Effector memory CD8-positive, alpha-beta T cell (primary cell): ENCODE data around the gene RENBP.

Experiments
- ATAC-seq: fragments of 150-1000 bp; cut with Tn5 transposase; replicated peaks from 2 replicates; pipeline ENCODE4 v1.10.0; 2021; ENCODE audit warnings: mild to moderate bottlenecking, moderate library complexity
- DNase-seq, 3 experiments: peaks; one replicate each; pipeline ENCODE4 v3.0.0; 2021
- H3K27ac Mint-ChIP-seq, 2 donors: one replicate each; pipeline ENCODE4 v1.8.0; 2022; ENCODE audit warnings: mild to moderate bottlenecking in 2 of 2, mixed read lengths in 2 of 2, moderate library complexity in 2 of 2
- H3K27me3 Mint-ChIP-seq, 2 donors: one replicate each; pipeline ENCODE4 v1.8.0; 2022; ENCODE audit warnings: mixed read lengths in 2 of 2
- H3K36me3 Mint-ChIP-seq: one replicate; pipeline ENCODE4 v1.8.0; 2022; ENCODE audit warnings: mild to moderate bottlenecking, moderate library complexity, mixed read lengths; ENCODE audit not compliant: insufficient read depth
- H3K4me1 Mint-ChIP-seq, 2 donors: one replicate each; pipeline ENCODE4 v1.8.0; 2022; ENCODE audit warnings: low read depth in 2 of 2, mixed read lengths in 2 of 2
- H3K4me3 Mint-ChIP-seq, 2 donors: one replicate each; pipeline ENCODE4 v1.8.0; 2022; ENCODE audit warnings: mild to moderate bottlenecking in 2 of 2, mixed read lengths in 2 of 2, moderate library complexity in 2 of 2
- H3K9me3 Mint-ChIP-seq, 2 donors: one replicate each; pipeline ENCODE4 v1.8.0; 2022; ENCODE audit warnings: mixed read lengths in 2 of 2

Gene RENBP

GRCh38 chrX:153967536-153968224, 23.2 kb upstream of the RENBP start:
- Mint-ChIP-seq H3K9me3 (no peaks in the 10 kb centered on the region), H3K4me3 (peak overlapping the region; percentile 94 to 96), H3K36me3 (peaks cover 34% of the 10 kb centered on the region), H3K27ac (peak overlapping the region; percentile 88 to 99), H3K27me3 (no peaks in the 10 kb centered on the region), H3K4me1 (peaks cover 20 to 36% of the 10 kb centered on the region in 2 donors)
- no peak for DNase-seq
- ATAC-seq, result no peak

- peak in 1 of 3 experiments; percentile 22 for DNase-seq
- peak overlapping the region; percentile 94 to 96 for H3K4me3 Mint-ChIP-seq
- no peaks in the 10 kb centered on the region for H3K27me3 Mint-ChIP-seq
- H3K9me3 Mint-ChIP-seq, result no peaks in the 10 kb centered on the region
- peak; percentile 19 for ATAC-seq
- peaks cover 20 to 36% of the 10 kb centered on the region in 2 donors for H3K4me1 Mint-ChIP-seq
- H3K36me3 Mint-ChIP-seq, result peaks cover 37% of the 10 kb centered on the region
- H3K27ac Mint-ChIP-seq, result peak overlapping the region; percentile 88 to 99
Measured at GRCh38 chrX:153966841-153967535, 22.5 kb upstream of the RENBP start.

- Mint-ChIP-seq H3K9me3 (no peaks in the 10 kb centered on the region), H3K4me3 (peak overlapping the region; percentile 94 to 96), H3K27me3 (no peaks in the 10 kb centered on the region), H3K27ac (peak overlapping the region; percentile 88 to 99), H3K36me3 (peaks cover 34% of the 10 kb centered on the region), H3K4me1 (peaks cover 20 to 36% of the 10 kb centered on the region in 2 donors)
- no peak for ATAC-seq
- DNase-seq, result no peak
Measured at GRCh38 chrX:153966283-153966688, 21.8 kb upstream of the RENBP start.

GRCh38 chrX:153965406-153965805, 21.0 kb upstream of the RENBP start:
- no peaks in the 10 kb centered on the region for H3K27me3 Mint-ChIP-seq
- DNase-seq (no peak), ATAC-seq (no peak)
- H3K36me3 Mint-ChIP-seq, result peaks cover 34% of the 10 kb centered on the region
- peak overlapping the region; percentile 88 to 99 for H3K27ac Mint-ChIP-seq
- no peaks in the 10 kb centered on the region for H3K9me3 Mint-ChIP-seq
- H3K4me3 Mint-ChIP-seq, result peak overlapping the region; percentile 18 to 38
- H3K4me1 Mint-ChIP-seq, result peaks cover 20 to 36% of the 10 kb centered on the region in 2 donors

- DNase-seq (no peak), ATAC-seq (no peak)
- H3K36me3 Mint-ChIP-seq, result peaks cover 38% of the 10 kb centered on the region
- H3K9me3 Mint-ChIP-seq, result no peaks in the 10 kb centered on the region
- H3K27ac Mint-ChIP-seq, result no peak overlapping the region
- no peak overlapping the region for H3K4me3 Mint-ChIP-seq
- no peaks in the 10 kb centered on the region for H3K27me3 Mint-ChIP-seq
- H3K4me1 Mint-ChIP-seq, result peaks cover 16 to 32% of the 10 kb centered on the region in 2 donors
Measured at GRCh38 chrX:153964105-153964504, 19.7 kb upstream of the RENBP start.

GRCh38 chrX:153963546-153963945, 19.1 kb upstream of the RENBP start:
- ATAC-seq (no peak), DNase-seq (no peak)
- H3K9me3 Mint-ChIP-seq, result no peaks in the 10 kb centered on the region
- peaks cover 38% of the 10 kb centered on the region for H3K36me3 Mint-ChIP-seq
- no peak overlapping the region for H3K27ac Mint-ChIP-seq
- no peaks in the 10 kb centered on the region for H3K27me3 Mint-ChIP-seq
- peaks cover 16 to 30% of the 10 kb centered on the region in 2 donors for H3K4me1 Mint-ChIP-seq
- no peak overlapping the region for H3K4me3 Mint-ChIP-seq

- Mint-ChIP-seq H3K27ac (no peak overlapping the region), H3K9me3 (no peaks in the 10 kb centered on the region)
- no peak for ATAC-seq
Measured at GRCh38 chrX:153961292-153961691, 16.8 kb upstream of the RENBP start.

GRCh38 chrX:153960786-153961185, 16.3 kb upstream of the RENBP start:
- ATAC-seq, result no peak
- no peaks in the 10 kb centered on the region for H3K9me3 Mint-ChIP-seq
- H3K4me3 Mint-ChIP-seq, result no peak overlapping the region
- no peak for DNase-seq
- peaks cover 32% of the 10 kb centered on the region for H3K36me3 Mint-ChIP-seq
- H3K27ac Mint-ChIP-seq, result no peak overlapping the region
- peaks cover 0 to 8% of the 10 kb centered on the region in 2 donors for H3K4me1 Mint-ChIP-seq
- no peaks in the 10 kb centered on the region for H3K27me3 Mint-ChIP-seq

More at GRCh38 chrX:153961292-153961691, 16.8 kb upstream of the RENBP start:
- peaks cover 0 to 13% of the 10 kb centered on the region in 2 donors for H3K4me1 Mint-ChIP-seq
- H3K4me3 Mint-ChIP-seq, result no peak overlapping the region
- DNase-seq, result no peak
- peaks cover 35% of the 10 kb centered on the region for H3K36me3 Mint-ChIP-seq
- no peaks in the 10 kb centered on the region for H3K27me3 Mint-ChIP-seq

- Mint-ChIP-seq H3K4me3 (no peak overlapping the region), H3K4me1 (peaks cover 0 to 4% of the 10 kb centered on the region in 2 donors), H3K27me3 (no peaks in the 10 kb centered on the region), H3K36me3 (peaks cover 39% of the 10 kb centered on the region), H3K9me3 (no peaks in the 10 kb centered on the region), H3K27ac (no peak overlapping the region)
- no peak for DNase-seq
- ATAC-seq, result no peak
Measured at GRCh38 chrX:153960077-153960476, 15.6 kb upstream of the RENBP start.

GRCh38 chrX:153959649-153960048, 15.2 kb upstream of the RENBP start:
- Mint-ChIP-seq H3K36me3 (peaks cover 41% of the 10 kb centered on the region), H3K27ac (no peak overlapping the region), H3K4me3 (no peak overlapping the region), H3K9me3 (no peaks in the 10 kb centered on the region), H3K27me3 (no peaks in the 10 kb centered on the region), H3K4me1 (no peaks in the 10 kb centered on the region)
- ATAC-seq, result no peak
- DNase-seq, result no peak

- Mint-ChIP-seq H3K4me3 (no peak overlapping the region), H3K27me3 (no peaks in the 10 kb centered on the region), H3K36me3 (peaks cover 49% of the 10 kb centered on the region), H3K9me3 (no peaks in the 10 kb centered on the region), H3K27ac (no peak overlapping the region), H3K4me1 (peaks cover 0 to 1% of the 10 kb centered on the region in 2 donors)
- DNase-seq (no peak), ATAC-seq (no peak)
Measured at GRCh38 chrX:153958605-153959004, 14.2 kb upstream of the RENBP start.

- H3K27me3 Mint-ChIP-seq, result no peaks in the 10 kb centered on the region
- no peak overlapping the region for H3K27ac Mint-ChIP-seq
- peaks cover 47% of the 10 kb centered on the region for H3K36me3 Mint-ChIP-seq
- ATAC-seq (no peak), DNase-seq (no peak)
- peaks cover 0 to 4% of the 10 kb centered on the region in 2 donors for H3K4me1 Mint-ChIP-seq
- no peaks in the 10 kb centered on the region for H3K9me3 Mint-ChIP-seq
- H3K4me3 Mint-ChIP-seq, result no peak overlapping the region
Measured at GRCh38 chrX:153957224-153957623, 12.8 kb upstream of the RENBP start.

- Mint-ChIP-seq H3K27me3 (no peaks in the 10 kb centered on the region), H3K27ac (peak overlapping the region in 1 of 2 donors; percentile 23), H3K4me1 (peaks cover 0 to 4% of the 10 kb centered on the region in 2 donors), H3K9me3 (no peaks in the 10 kb centered on the region), H3K4me3 (no peak overlapping the region), H3K36me3 (peaks cover 44% of the 10 kb centered on the region)
- no peak for DNase-seq
- no peak for ATAC-seq
Measured at GRCh38 chrX:153956044-153956907, 11.8 kb upstream of the RENBP start.
